PFSK-1 (cell line): ENCODE results near the gene CNTNAP2.

Experiments
- FOXP2 ChIP-seq: optimal IDR thresholded peaks from 2 replicates; pipeline ENCODE3; 2011; ENCODE audit warnings: borderline replicate concordance, control low read depth, inconsistent platforms; ENCODE audit not compliant: insufficient read depth; ENCODE audit errors: extremely low read length, extremely low read depth
- POLR2AphosphoS5 ChIP-seq: IDR thresholded peaks from 2 replicates; pipeline ENCODE4 v1.6.1; 2012; ENCODE audit warnings: low read depth, mild to moderate bottlenecking, control low read depth, low read length, moderate library complexity
- REST ChIP-seq, 2 experiments: IDR thresholded peaks; 2 replicates each; pipeline versions ENCODE4 v1.6.1 to v1.8.0; 2011 to 2012; ENCODE audit warnings: low read depth in 2 of 2, low read length in 2 of 2, control low read depth in 1 of 2, inconsistent platforms in 1 of 2, mild to moderate bottlenecking in 1 of 2, moderate library complexity in 1 of 2; ENCODE audit not compliant: insufficient read depth in 1 of 2
- SIN3A ChIP-seq: IDR thresholded peaks from 2 replicates; pipeline ENCODE4 v1.6.1; 2012; ENCODE audit warnings: mild to moderate bottlenecking, low read length, moderate library complexity, borderline replicate concordance; ENCODE audit not compliant: insufficient read depth
- TAF1 ChIP-seq: IDR thresholded peaks from 2 replicates; pipeline ENCODE4 v1.6.1; 2012; ENCODE audit warnings: low read length, control low read depth, borderline replicate concordance; ENCODE audit not compliant: insufficient read depth

GRCh38 chr7:147096629-147097028 lies 980.0 kb downstream of the CNTNAP2 start:
- no peak for TF ChIP-seq REST (IDR thresholded peaks at IDR 0.05; ENCODE audit: insufficient read depth in 1 of 2, low read depth in 2 of 2, low read length in 2 of 2)
- TF ChIP-seq POLR2AphosphoS5 = no peak
- no peak for TF ChIP-seq SIN3A
- no peak for TF ChIP-seq TAF1
- TF ChIP-seq FOXP2 = no peak
